OCI-LY3 (cell line): ENCODE measurements around the gene OVOL3.

Source experiments
- EZH2phosphoT487 ChIP-seq: fragments of 200-600 bp; shearing (Covaris generic); IDR thresholded peaks from 2 replicates; pipeline ENCODE4 v1.6.1; 2018; ENCODE audit warnings: antibody characterized with exemption, mixed run types, low read depth
- TF ChIP-seq, protein P1 (sequence below): fragments of 200-600, 300-600 bp; sonication (generic); IDR thresholded peaks from 2 replicates; pipeline ENCODE4 v1.5.1; 2014; ENCODE audit warnings: antibody characterized with exemption, low read length, low read depth

DNA sequence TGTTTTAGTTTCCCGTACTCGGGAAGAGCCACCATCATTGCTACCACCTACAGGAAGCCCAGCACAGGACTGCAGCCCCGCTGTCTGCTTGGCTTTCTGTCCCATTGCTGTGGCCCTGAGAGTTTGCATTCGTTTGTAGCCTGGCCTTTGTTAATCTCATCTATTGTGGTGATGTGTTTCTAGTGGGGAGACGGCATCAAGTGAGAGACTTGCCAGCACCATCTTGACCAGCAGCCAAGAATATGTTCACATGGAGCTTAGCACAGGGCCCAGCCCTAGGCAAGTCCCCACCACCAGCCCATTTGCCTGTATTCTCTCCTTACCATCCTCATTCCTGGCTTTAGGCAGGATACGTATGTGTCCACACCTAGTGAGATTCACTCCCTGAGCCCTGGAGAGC lies 17.3 kb upstream of the OVOL3 start:
- TF ChIP-seq, protein P1, sequence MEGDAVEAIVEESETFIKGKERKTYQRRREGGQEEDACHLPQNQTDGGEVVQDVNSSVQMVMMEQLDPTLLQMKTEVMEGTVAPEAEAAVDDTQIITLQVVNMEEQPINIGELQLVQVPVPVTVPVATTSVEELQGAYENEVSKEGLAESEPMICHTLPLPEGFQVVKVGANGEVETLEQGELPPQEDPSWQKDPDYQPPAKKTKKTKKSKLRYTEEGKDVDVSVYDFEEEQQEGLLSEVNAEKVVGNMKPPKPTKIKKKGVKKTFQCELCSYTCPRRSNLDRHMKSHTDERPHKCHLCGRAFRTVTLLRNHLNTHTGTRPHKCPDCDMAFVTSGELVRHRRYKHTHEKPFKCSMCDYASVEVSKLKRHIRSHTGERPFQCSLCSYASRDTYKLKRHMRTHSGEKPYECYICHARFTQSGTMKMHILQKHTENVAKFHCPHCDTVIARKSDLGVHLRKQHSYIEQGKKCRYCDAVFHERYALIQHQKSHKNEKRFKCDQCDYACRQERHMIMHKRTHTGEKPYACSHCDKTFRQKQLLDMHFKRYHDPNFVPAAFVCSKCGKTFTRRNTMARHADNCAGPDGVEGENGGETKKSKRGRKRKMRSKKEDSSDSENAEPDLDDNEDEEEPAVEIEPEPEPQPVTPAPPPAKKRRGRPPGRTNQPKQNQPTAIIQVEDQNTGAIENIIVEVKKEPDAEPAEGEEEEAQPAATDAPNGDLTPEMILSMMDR, result no peak
- no peak for TF ChIP-seq EZH2phosphoT487
